ENCODE data around the gene LBHD2.

Gene LBHD2

GRCh38 chr14:103052407-103052806, 31.6 kb upstream of the LBHD2 start:
- CTCF ChIA-PET = interaction anchor here (0.5 kb wide), 1 partner anchor 382 kb away, joined by 3 read pairs; no protein-coding TSS in a partner anchor
- POLR2A ChIA-PET (ENCODE audit: low non-redundant PET) = no interaction called here
- no peak overlapping the region for H3K27ac ChIP-seq
- DNase-seq (ENCODE audit: low spot score) = no peak
- TF ChIP-seq CTCF (conservative IDR thresholded peaks at IDR 0.05; ENCODE audit: low read depth) = no peak

GRCh38 chr14:103055695-103056094, 28.3 kb upstream of the LBHD2 start:
- H3K27ac ChIP-seq = no peak overlapping the region
- no peak for DNase-seq (ENCODE audit: low spot score)
- POLR2A ChIA-PET (ENCODE audit: low non-redundant PET) = interaction anchor here (0.7 kb wide), 1 partner anchor 29 kb away, joined by 3 read pairs; no protein-coding TSS in a partner anchor
- no peak for TF ChIP-seq CTCF (conservative IDR thresholded peaks at IDR 0.05; ENCODE audit: low read depth)
- CTCF ChIA-PET = interaction anchor here (0.6 to 1.1 kb wide), 2 partner anchors 71 to 618 kb away, joined by 3 to 4 read pairs; no protein-coding TSS in a partner anchor

GRCh38 chr14:103056322-103057027, 27.5 kb upstream of the LBHD2 start:
- CTCF ChIA-PET = interaction anchor here (0.5 to 1.1 kb wide), 4 partner anchors 18 to 619 kb away, joined by 3 to 9 read pairs (median 4); no protein-coding TSS in a partner anchor
- no peak for TF ChIP-seq CTCF (conservative IDR thresholded peaks at IDR 0.05; ENCODE audit: low read depth)
- H3K27ac ChIP-seq = peak overlapping the region; percentile 94
- POLR2A ChIA-PET (ENCODE audit: low non-redundant PET) = interaction anchor here (0.7 kb wide), 1 partner anchor 29 kb away, joined by 3 read pairs; no protein-coding TSS in a partner anchor
- DNase-seq (ENCODE audit: low spot score) = no peak

GRCh38 chr14:103057028-103057371, 27.0 kb upstream of the LBHD2 start:
- TF ChIP-seq CTCF (conservative IDR thresholded peaks at IDR 0.05; ENCODE audit: low read depth) = no peak
- ChIA-PET CTCF (interaction anchor here (0.5 kb wide), 1 partner anchor 25 kb away, joined by 5 read pairs; no protein-coding TSS in a partner anchor), POLR2A (ENCODE audit: low non-redundant PET) (no interaction called here)
- peak overlapping the region; percentile 94 for H3K27ac ChIP-seq
- no peak for DNase-seq (ENCODE audit: low spot score)

GRCh38 chr14:103057372-103058163, 26.4 kb upstream of the LBHD2 start, which contains the start of gene CDC42BPB:
Gene CDC42BPB, minus strand, starts transcription at chr14:103057549. Its CDS starts 376 bp downstream, at chr14:103057173.
- POLR2A ChIA-PET (ENCODE audit: low non-redundant PET) = interaction anchor here (0.7 kb wide), 1 partner anchor 11 kb away, joined by 3 read pairs; no protein-coding TSS in a partner anchor
- CTCF ChIA-PET = interaction anchor here (0.5 to 0.7 kb wide), 2 partner anchors 26 to 33 kb away, joined by 3 to 5 read pairs; no protein-coding TSS in a partner anchor
- TF ChIP-seq CTCF (conservative IDR thresholded peaks at IDR 0.05; ENCODE audit: low read depth) = no peak
- DNase-seq (ENCODE audit: low spot score) = peak; percentile 93
- H3K27ac ChIP-seq = peak within 1 kb of the TSS; percentile 94

All from RWPE1 (cell line).